Measurements from ENCODE around the gene DIPK1C. TPM values are rescaled to one million over a fixed set of nuclear protein-coding genes. Genes with fewer than 3 reads are reported as not detected.

DIPK1C gene
- total RNA-seq, 1 donor from 2014 or later: 0.36 TPM

DNA sequence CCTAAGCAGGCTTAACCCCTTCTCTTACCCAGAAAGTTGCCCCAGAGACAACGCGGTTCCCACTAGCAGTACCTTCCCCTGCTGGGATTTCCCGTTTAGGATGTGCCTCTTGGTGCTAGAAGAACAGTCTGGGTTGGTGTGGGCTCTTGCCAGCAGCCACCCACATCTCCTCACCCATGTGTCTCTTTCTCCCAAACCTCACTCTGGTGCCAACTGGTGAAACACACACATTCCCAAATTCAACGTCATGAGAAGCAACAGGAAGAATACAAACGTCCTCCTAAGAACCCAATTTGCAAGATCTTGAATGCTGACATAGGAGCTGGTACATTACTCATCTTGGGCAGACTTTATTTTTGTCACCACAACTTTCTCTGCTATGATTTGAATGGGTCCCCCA is 36.2 kb downstream of the DIPK1C start:
- Mint-ChIP-seq H3K4me3 (no peak overlapping the region), H3K4me1 (ENCODE audit: unreplicated experiment) (peaks cover 13% of the 10 kb centered on the region), H3K9me3 (no peaks in the 10 kb centered on the region), H3K27ac (no peak overlapping the region), H3K27me3 (peaks cover 39% of the 10 kb centered on the region), H3K36me3 (no peaks in the 10 kb centered on the region)
- TF ChIP-seq, protein P1, sequence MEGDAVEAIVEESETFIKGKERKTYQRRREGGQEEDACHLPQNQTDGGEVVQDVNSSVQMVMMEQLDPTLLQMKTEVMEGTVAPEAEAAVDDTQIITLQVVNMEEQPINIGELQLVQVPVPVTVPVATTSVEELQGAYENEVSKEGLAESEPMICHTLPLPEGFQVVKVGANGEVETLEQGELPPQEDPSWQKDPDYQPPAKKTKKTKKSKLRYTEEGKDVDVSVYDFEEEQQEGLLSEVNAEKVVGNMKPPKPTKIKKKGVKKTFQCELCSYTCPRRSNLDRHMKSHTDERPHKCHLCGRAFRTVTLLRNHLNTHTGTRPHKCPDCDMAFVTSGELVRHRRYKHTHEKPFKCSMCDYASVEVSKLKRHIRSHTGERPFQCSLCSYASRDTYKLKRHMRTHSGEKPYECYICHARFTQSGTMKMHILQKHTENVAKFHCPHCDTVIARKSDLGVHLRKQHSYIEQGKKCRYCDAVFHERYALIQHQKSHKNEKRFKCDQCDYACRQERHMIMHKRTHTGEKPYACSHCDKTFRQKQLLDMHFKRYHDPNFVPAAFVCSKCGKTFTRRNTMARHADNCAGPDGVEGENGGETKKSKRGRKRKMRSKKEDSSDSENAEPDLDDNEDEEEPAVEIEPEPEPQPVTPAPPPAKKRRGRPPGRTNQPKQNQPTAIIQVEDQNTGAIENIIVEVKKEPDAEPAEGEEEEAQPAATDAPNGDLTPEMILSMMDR (conservative IDR thresholded peaks at IDR 0.05): no peak
- DNase-seq (ENCODE audit: extremely low spot score, unreplicated experiment): no peak

DNA sequence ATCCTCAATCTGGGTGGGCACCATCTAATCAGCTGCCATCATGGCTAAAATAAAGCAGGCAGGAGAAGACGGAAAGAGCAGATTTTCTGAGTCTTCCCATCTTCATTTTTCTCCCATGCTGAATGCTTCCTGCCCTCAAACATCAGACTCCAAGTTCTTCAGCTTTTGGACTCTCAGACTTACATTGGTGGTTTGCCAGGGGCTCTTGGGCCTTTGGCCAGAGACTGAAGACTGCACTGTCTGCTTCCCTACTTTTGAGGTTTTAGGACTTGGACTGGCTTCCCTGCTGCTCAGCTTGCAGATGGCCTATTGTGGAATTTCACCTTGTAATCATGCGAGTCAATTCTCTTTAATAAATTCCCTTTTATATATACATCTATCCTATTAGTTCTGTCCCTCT is 36.6 kb downstream of the DIPK1C start:
- Mint-ChIP-seq H3K4me1 (ENCODE audit: unreplicated experiment) (peaks cover 13% of the 10 kb centered on the region), H3K9me3 (no peaks in the 10 kb centered on the region), H3K27me3 (peaks cover 39% of the 10 kb centered on the region), H3K36me3 (no peaks in the 10 kb centered on the region), H3K4me3 (no peak overlapping the region), H3K27ac (no peak overlapping the region)
- no peak for DNase-seq (ENCODE audit: extremely low spot score, unreplicated experiment)
- TF ChIP-seq, protein P1 (conservative IDR thresholded peaks at IDR 0.05): no peak

DNA sequence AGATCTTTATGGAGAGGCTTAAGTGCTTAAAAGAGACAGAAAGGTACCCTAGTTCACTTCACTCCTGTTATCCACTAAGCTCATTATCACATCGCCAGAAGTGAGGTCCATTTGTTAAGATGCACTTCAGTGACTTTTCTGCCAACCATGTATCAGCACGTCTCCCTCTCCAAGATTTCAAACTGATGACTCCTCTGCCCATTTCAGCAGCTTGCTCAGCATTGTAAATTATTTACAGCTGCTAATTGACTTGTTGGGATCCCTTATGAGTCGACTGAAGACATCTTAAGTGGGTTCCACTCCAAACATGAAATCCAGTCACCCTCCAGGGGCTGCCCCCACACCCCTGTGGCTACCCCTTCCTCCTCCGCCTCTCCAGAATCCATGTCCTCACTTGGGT is 37.3 kb downstream of the DIPK1C start:
- no peak for DNase-seq (ENCODE audit: extremely low spot score, unreplicated experiment)
- no peak overlapping the region for H3K4me3 Mint-ChIP-seq
- no peaks in the 10 kb centered on the region for H3K9me3 Mint-ChIP-seq

GRCh38 chr18:74418023-74418422 is 39.1 kb downstream of the DIPK1C start:
- no peaks in the 10 kb centered on the region for H3K9me3 Mint-ChIP-seq
- no peaks in the 10 kb centered on the region for H3K36me3 Mint-ChIP-seq
- TF ChIP-seq, protein P1 (conservative IDR thresholded peaks at IDR 0.05): no peak
- no peak overlapping the region for H3K4me3 Mint-ChIP-seq
- H3K27ac Mint-ChIP-seq: no peak overlapping the region
- peaks cover 20% of the 10 kb centered on the region for H3K4me1 Mint-ChIP-seq (ENCODE audit: unreplicated experiment)
- DNase-seq (ENCODE audit: extremely low spot score, unreplicated experiment): no peak
- H3K27me3 Mint-ChIP-seq: peaks cover 32% of the 10 kb centered on the region

More for the DNA sequence above, 37.3 kb downstream of the DIPK1C start:
- Mint-ChIP-seq H3K4me1 (ENCODE audit: unreplicated experiment) (peaks cover 18% of the 10 kb centered on the region), H3K27me3 (peaks cover 39% of the 10 kb centered on the region), H3K27ac (no peak overlapping the region), H3K36me3 (no peaks in the 10 kb centered on the region)
- TF ChIP-seq, protein P1 (conservative IDR thresholded peaks at IDR 0.05): no peak

DNA sequence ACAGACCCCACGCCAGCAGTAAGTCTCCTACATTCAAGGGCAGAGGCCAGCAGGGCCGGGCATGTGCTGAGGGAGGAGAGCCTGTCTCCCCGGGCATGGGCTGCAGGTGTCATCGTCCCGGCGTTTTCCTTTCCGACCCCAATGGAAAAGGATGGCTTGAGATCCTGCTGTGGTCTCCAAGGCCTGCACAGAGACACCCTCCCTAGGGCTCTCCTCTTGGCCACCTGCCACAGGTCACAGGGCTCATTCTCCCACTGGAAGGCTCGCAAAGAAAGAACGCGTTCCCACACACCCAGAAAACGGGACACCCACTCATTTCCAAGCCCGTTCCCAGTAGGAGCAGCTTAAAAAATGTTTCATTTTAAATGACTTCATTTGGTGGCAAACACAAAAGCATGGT is 41.0 kb downstream of the DIPK1C start:
- DNase-seq (ENCODE audit: extremely low spot score, unreplicated experiment): no peak
- Mint-ChIP-seq H3K9me3 (no peaks in the 10 kb centered on the region), H3K36me3 (no peaks in the 10 kb centered on the region), H3K4me1 (ENCODE audit: unreplicated experiment) (peaks cover 29% of the 10 kb centered on the region), H3K4me3 (no peak overlapping the region), H3K27ac (no peak overlapping the region), H3K27me3 (peaks cover 36% of the 10 kb centered on the region)
- TF ChIP-seq, protein P1 (conservative IDR thresholded peaks at IDR 0.05): no peak

DNA sequence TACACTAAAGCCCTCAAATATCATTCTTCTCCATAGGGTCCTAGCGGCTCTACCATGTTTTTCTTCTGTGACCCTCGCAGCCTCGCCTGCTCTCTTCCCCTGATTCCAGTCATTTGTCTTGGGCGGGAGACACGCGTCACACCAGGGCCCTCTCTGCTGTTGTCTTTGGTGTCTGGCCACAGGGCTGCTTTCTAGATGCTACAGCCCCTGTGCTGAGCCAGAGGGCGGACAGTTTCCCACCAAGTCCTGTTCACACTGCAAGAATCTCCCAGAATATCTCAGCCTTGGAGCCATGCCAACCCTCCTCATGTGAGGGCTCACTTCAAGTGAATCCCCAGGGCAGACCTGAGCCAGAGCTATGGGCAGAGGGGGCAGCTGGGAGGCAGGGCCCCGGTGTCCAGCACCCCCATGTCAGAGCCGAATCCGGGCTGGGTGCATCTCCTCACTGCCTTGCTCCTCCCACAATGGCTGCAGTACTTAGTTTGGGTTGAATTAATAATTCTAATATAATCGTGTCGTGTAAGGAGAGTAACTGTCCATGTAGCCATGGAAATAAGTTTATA is 42.1 kb downstream of the DIPK1C start:
- Mint-ChIP-seq H3K4me3 (no peak overlapping the region), H3K36me3 (no peaks in the 10 kb centered on the region), H3K4me1 (ENCODE audit: unreplicated experiment) (peaks cover 32% of the 10 kb centered on the region), H3K27me3 (peaks cover 32% of the 10 kb centered on the region), H3K9me3 (no peaks in the 10 kb centered on the region), H3K27ac (no peak overlapping the region)
- TF ChIP-seq, protein P1 (conservative IDR thresholded peaks at IDR 0.05): no peak
- no peak for DNase-seq (ENCODE audit: extremely low spot score, unreplicated experiment)
